Kidney epithelial cell (primary cell): ENCODE results near the gene PGBD5. TPM values are rescaled to one million over a fixed set of nuclear protein-coding genes. Genes with fewer than 3 reads are reported as not detected.

ENCODE experiments used
- DNase-seq: peaks from one replicate; pipeline ENCODE4 v3.0.0-alpha.2; 2010; ENCODE audit warnings: low read depth
- H3K27me3 ChIP-seq: 2 replicates; pipeline ENCODE4 v1.6.0; 2011; ENCODE audit warnings: low read length; ENCODE audit not compliant: control insufficient read depth, insufficient read depth
- H3K36me3 ChIP-seq: 2 replicates; pipeline ENCODE4 v1.5.1; 2011; ENCODE audit warnings: low read length; ENCODE audit not compliant: control insufficient read depth, insufficient read depth
- H3K4me3 ChIP-seq: 2 replicates; pipeline ENCODE4 v1.5.1; 2011; ENCODE audit warnings: low read depth, mild to moderate bottlenecking, control low read depth, low read length
- total RNA-seq: library from RNA; depleted of rRNA; stranded (reverse); fragments of >200 nt; gene quantifications from 2 replicates; pipeline ENCODE4 v1.2.3, GENCODE V29; 2015
- TF ChIP-seq, protein P1 (sequence below): IDR thresholded peaks from 2 replicates; pipeline ENCODE4 v1.5.1; 2011; ENCODE audit warnings: mild to moderate bottlenecking, moderate library complexity, low read length, control low read depth, inconsistent platforms; ENCODE audit not compliant: insufficient read depth, poor library complexity, severe bottlenecking

PGBD5 gene
- total RNA-seq, 1 donor from 2014 or later: 54.0 TPM

DNA sequence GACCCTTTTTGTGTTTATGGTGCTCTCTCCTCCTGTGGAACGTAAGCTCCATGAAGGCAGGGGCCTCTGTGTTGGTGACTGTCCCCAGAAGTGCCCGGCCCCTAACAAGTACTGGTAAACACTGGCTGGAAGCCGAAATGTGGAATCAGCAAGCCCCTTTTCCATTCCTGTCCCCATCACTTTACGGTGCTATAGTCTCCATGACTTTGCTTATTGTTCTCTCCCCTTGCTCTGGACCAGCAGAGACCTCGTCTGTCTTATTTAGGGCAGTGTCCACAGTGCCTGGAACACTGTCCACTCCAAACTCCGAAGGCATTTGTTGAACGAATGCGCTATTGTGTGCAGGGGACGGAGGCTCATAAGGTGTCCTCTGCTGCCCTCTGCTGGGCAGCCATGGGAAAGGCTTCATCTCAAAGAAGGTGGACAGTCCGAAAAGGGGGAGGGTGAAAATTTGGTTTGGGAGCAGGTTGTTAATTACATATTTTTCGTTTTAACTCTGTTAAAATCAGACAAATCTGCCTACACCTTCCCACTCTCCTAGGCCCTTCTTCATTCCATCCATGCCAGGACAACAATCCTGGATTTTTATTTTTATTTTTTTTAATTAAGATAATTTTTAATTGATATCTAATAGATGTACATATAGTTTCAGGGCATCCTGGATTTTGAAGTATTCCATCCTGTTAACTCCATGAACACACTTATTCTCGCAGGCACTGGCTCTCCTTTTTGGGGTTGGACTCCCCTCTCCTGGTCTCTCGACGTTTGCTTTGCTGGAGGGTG is 115.6 kb downstream of the PGBD5 start:
- Histone ChIP-seq H3K36me3 (no peaks in the 10 kb centered on the region), H3K27me3 (peaks cover 3% of the 10 kb centered on the region), H3K4me3 (no peak overlapping the region)
- TF ChIP-seq, protein P1, sequence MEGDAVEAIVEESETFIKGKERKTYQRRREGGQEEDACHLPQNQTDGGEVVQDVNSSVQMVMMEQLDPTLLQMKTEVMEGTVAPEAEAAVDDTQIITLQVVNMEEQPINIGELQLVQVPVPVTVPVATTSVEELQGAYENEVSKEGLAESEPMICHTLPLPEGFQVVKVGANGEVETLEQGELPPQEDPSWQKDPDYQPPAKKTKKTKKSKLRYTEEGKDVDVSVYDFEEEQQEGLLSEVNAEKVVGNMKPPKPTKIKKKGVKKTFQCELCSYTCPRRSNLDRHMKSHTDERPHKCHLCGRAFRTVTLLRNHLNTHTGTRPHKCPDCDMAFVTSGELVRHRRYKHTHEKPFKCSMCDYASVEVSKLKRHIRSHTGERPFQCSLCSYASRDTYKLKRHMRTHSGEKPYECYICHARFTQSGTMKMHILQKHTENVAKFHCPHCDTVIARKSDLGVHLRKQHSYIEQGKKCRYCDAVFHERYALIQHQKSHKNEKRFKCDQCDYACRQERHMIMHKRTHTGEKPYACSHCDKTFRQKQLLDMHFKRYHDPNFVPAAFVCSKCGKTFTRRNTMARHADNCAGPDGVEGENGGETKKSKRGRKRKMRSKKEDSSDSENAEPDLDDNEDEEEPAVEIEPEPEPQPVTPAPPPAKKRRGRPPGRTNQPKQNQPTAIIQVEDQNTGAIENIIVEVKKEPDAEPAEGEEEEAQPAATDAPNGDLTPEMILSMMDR: peak; percentile 91
- peak; percentile 26 for DNase-seq

DNA sequence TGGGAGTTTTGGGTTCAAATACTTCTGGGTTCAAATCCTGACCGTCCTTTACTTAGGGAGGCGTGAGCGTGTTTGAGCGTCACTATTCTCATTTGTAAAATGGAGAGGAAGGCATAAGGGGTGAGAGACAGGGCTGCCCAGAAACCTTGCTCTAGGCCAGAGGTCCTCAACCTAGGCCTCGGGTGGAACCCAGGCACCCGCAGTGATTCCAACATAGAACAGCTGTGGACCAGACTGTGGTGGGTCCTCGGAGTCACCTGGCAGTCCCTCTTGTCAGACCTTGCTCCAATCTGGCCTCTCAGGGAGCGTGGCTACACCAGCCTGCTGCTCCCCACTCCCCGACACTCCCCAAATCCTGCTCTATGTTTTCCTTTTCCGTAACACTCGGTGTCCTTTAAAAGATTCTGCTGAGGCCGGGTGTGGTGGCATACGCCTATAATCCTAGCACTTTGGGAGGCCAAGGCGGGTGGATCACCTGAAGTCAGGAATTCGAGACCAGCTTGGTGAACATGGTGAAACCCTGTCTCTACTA is 116.4 kb downstream of the PGBD5 start:
- H3K27me3 ChIP-seq: no peaks in the 10 kb centered on the region
- no peak for DNase-seq
- TF ChIP-seq, protein P1: no peak
- no peak overlapping the region for H3K4me3 ChIP-seq
- H3K36me3 ChIP-seq: no peaks in the 10 kb centered on the region

DNA sequence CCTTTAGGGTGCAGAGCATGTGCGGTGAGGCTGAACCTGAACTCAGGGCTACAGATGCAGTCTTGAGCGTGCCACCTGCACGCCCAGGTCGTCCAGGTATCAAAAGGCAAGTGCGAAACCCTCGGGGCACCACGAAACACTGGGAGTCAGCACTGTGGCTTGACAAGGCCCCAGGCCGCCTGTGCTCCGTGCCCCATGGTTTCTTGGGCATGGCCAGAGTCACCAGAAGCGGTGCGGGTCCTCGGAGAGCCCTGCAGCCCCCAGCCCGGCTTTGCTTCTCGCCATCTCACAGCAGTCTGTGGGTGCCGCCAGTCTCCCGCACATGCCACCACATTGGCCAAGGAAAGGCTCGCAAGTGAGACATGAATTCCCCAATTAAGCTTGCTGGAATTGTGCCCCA is 117.3 kb downstream of the PGBD5 start:
- TF ChIP-seq, protein P1: no peak
- no peak for DNase-seq
- H3K36me3 ChIP-seq: no peaks in the 10 kb centered on the region
- H3K27me3 ChIP-seq: no peaks in the 10 kb centered on the region
- H3K4me3 ChIP-seq: no peak overlapping the region

DNA sequence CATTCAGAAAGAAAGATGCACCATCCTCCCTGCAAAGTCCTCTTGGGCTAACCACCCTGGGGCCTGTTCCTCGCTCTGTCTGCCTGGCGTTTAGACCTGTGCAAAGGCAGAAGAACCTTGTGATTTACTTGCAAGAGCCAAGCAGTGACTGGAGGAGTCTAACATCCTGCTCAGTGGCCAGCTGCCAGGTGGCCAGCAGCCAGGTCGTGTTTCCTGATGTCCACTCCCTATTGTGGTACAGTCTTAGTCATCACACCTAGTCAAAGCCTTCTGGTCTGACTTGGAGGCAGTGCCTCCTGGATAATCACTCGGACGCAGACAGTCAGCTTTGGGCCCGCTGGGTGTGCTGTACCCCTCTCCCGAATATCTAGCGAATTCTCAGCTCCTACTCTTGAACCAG is 118.1 kb downstream of the PGBD5 start:
- TF ChIP-seq, protein P1: no peak
- H3K36me3 ChIP-seq: no peaks in the 10 kb centered on the region
- H3K27me3 ChIP-seq: no peaks in the 10 kb centered on the region
- DNase-seq: peak; percentile 87
- no peak overlapping the region for H3K4me3 ChIP-seq

DNA sequence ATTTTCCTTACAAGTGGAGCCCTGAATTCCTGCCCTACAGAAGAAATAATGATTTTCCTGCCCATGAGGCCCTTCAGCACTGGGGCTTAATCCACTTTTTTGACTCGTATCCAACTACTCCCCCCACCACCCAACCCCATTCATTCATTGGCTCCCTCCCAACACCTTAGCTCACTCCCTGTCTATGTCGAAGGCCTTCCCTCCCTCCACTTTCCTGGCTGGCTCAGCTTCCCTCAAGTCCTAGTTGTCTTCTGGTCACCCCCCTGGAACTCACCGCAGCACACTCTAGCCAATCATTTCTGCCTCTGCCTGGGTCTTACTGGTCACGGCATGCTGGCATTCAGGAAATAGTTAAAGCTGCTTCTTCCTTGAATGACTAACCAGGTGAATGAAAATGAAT is 118.9 kb downstream of the PGBD5 start:
- DNase-seq: peak; percentile 31
- Histone ChIP-seq H3K27me3 (no peaks in the 10 kb centered on the region), H3K36me3 (no peaks in the 10 kb centered on the region), H3K4me3 (no peak overlapping the region)
- TF ChIP-seq, protein P1: no peak
